ENCODE results near the gene TBX15. TPM values are rescaled to one million over a fixed set of nuclear protein-coding genes. Genes with fewer than 3 reads are reported as not detected.

Gene TBX15
- total RNA-seq, 1 donor from 2014 or later, result not detected

DNA sequence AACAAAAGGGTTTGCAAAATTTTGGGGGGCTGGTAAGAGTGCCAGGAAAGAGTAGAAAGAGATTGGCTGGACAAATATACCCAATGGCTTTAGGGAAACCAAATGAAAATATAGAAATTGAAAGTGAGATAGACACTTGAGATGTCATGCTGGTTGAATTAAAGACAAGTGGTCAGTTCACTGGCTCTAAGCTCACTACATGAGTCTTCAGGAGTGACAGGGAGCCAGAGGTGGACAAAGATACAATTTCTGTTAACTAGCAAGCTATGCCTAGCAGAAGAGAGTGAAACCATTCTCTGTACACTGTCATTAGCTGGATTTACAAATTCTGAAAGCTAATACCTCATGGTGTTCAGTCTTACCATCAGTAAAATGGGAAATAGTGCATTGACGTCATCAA, 82.5 kb downstream of the TBX15 start:
- no peak for DNase-seq (ENCODE audit: low spot score, unreplicated experiment)
- no peak overlapping the region for H3K27ac Mint-ChIP-seq
- H3K4me1 Mint-ChIP-seq (ENCODE audit: low read depth), result no peaks in the 10 kb centered on the region
- H3K4me3 Mint-ChIP-seq (ENCODE audit: low read depth), result no peak overlapping the region
- H3K36me3 Mint-ChIP-seq (ENCODE audit: insufficient read depth), result no peaks in the 10 kb centered on the region
- no peaks in the 10 kb centered on the region for H3K9me3 Mint-ChIP-seq (ENCODE audit: low read depth)
- H3K27me3 Mint-ChIP-seq, result peaks cover 12% of the 10 kb centered on the region
- TF ChIP-seq, protein P1, sequence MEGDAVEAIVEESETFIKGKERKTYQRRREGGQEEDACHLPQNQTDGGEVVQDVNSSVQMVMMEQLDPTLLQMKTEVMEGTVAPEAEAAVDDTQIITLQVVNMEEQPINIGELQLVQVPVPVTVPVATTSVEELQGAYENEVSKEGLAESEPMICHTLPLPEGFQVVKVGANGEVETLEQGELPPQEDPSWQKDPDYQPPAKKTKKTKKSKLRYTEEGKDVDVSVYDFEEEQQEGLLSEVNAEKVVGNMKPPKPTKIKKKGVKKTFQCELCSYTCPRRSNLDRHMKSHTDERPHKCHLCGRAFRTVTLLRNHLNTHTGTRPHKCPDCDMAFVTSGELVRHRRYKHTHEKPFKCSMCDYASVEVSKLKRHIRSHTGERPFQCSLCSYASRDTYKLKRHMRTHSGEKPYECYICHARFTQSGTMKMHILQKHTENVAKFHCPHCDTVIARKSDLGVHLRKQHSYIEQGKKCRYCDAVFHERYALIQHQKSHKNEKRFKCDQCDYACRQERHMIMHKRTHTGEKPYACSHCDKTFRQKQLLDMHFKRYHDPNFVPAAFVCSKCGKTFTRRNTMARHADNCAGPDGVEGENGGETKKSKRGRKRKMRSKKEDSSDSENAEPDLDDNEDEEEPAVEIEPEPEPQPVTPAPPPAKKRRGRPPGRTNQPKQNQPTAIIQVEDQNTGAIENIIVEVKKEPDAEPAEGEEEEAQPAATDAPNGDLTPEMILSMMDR (IDR thresholded peaks at IDR 0.05; ENCODE audit: unreplicated experiment), result no peak

DNA sequence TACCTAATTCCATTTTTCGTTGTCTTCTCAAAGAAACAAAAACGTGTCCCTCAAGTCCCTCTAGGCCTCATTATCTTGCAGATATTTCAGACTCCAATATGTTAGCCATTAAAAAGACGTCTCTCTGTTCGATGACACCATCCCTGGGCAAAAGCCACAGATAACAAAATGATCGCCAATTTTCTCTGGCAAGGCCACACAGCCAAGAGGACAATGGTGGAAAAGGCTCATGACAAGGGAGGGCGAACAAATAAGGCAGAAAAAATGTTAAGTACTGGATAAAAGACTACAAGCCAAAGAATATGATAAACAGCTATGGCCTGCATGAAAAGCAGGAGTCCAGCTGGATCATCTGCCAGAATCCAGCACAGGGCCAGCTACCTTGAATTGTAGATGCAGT, 82.9 kb downstream of the TBX15 start:
- H3K4me1 Mint-ChIP-seq (ENCODE audit: low read depth), result no peaks in the 10 kb centered on the region

DNA sequence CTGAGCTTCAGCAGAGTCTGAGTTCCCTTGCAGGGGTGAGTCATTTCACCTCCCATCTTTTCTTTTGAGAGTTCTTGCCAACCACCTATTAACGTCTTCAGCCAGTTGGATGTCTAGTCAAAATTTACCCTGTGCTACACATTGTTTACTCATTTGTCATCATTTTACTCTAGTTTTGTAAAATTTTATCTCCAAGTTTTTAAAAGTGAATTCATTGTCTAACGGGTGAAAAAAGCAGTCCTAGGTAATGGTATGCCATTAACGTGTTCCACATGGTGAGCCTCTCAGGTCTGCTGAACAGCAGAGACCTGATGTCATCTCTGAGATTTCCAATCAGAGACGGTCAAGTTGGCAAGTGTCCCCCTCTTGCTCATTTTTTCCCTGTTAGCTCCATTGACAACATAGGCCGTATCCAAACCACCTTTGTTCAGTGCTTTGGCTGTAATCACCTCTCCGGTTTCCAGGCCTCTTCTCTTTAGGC, 85.4 kb downstream of the TBX15 start:
- no peak for DNase-seq (ENCODE audit: low spot score, unreplicated experiment)
- TF ChIP-seq, protein P1 (IDR thresholded peaks at IDR 0.05; ENCODE audit: unreplicated experiment), result no peak
- Mint-ChIP-seq H3K27me3 (peaks cover 5% of the 10 kb centered on the region), H3K4me3 (ENCODE audit: low read depth) (no peak overlapping the region), H3K27ac (no peak overlapping the region), H3K4me1 (ENCODE audit: low read depth) (peaks cover 6% of the 10 kb centered on the region), H3K36me3 (ENCODE audit: insufficient read depth) (no peaks in the 10 kb centered on the region), H3K9me3 (ENCODE audit: low read depth) (no peaks in the 10 kb centered on the region)

More for the DNA sequence above, 82.9 kb downstream of the TBX15 start:
- peaks cover 9% of the 10 kb centered on the region for H3K27me3 Mint-ChIP-seq
- no peak overlapping the region for H3K27ac Mint-ChIP-seq
- H3K4me3 Mint-ChIP-seq (ENCODE audit: low read depth), result no peak overlapping the region
- no peaks in the 10 kb centered on the region for H3K9me3 Mint-ChIP-seq (ENCODE audit: low read depth)
- H3K36me3 Mint-ChIP-seq (ENCODE audit: insufficient read depth), result no peaks in the 10 kb centered on the region
- no peak for DNase-seq (ENCODE audit: low spot score, unreplicated experiment)
- TF ChIP-seq, protein P1 (IDR thresholded peaks at IDR 0.05; ENCODE audit: unreplicated experiment), result no peak

DNA sequence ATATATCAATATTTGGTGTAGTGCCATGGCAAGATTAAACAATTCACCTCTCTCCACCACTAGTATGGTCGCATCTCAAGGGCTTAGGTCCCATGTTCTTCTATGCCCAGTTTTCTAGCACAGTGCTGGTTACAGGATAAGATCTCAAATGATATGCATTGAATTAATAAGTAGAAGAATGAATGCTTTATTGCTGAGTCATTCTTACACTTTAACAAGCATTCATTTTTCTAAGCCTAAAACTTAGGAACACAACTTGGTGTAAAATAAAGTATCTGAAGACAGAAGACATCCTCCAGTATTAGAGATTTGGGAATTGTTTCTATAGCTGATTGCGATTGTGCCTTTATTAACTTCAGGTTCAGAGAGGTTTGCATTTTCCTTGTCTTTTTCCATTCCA, 85.8 kb downstream of the TBX15 start:
- H3K27me3 Mint-ChIP-seq, result peaks cover 5% of the 10 kb centered on the region
- peaks cover 6% of the 10 kb centered on the region for H3K4me1 Mint-ChIP-seq (ENCODE audit: low read depth)
- no peaks in the 10 kb centered on the region for H3K9me3 Mint-ChIP-seq (ENCODE audit: low read depth)
- H3K36me3 Mint-ChIP-seq (ENCODE audit: insufficient read depth), result no peaks in the 10 kb centered on the region
- TF ChIP-seq, protein P1 (IDR thresholded peaks at IDR 0.05; ENCODE audit: unreplicated experiment), result no peak
- DNase-seq (ENCODE audit: low spot score, unreplicated experiment), result no peak
- H3K27ac Mint-ChIP-seq, result no peak overlapping the region
- no peak overlapping the region for H3K4me3 Mint-ChIP-seq (ENCODE audit: low read depth)

DNA sequence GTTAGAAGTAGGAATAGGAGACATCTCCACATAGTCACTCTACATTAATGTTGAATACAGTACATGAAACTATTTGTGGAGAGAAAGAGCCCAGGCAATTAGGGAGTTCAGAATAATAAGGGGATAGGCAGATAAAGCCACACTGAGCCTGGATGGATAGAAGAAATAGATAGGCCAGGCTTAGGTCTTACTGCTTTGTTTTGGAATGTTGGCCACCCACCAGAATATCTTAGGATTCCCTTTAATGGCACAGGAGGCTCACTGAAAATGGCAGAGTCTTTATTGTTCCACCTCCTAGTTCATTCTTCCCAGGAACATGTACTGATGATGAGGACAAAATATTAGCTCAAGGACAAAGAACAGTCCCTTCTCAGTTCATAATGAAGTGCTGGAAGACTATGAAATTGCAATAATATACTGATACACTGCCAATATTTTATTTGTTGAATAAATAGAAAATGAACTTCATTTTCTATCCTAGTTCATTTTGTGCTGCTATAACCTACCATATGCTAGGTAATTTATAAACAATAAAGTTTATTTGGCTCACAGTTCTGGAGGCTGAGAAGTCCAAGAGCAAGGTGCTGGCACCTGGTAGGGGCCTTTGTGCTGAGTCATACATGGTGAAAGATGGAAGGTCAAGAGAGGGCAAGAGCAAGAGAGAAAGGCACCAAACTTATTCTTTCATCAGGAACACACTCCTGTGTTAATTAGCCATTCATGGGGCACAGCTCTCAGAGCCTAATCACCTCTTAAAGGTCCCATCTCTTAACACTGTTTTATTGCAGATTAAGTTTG, 87.3 kb downstream of the TBX15 start:
- no peak overlapping the region for H3K4me3 Mint-ChIP-seq (ENCODE audit: low read depth)
- no peak for DNase-seq (ENCODE audit: low spot score, unreplicated experiment)
- H3K27ac Mint-ChIP-seq, result no peak overlapping the region
- H3K4me1 Mint-ChIP-seq (ENCODE audit: low read depth), result peaks cover 6% of the 10 kb centered on the region
- H3K9me3 Mint-ChIP-seq (ENCODE audit: low read depth), result no peaks in the 10 kb centered on the region
- TF ChIP-seq, protein P1 (IDR thresholded peaks at IDR 0.05; ENCODE audit: unreplicated experiment), result no peak
- H3K36me3 Mint-ChIP-seq (ENCODE audit: insufficient read depth), result no peaks in the 10 kb centered on the region
- H3K27me3 Mint-ChIP-seq, result peaks cover 1% of the 10 kb centered on the region
